GM18499 (cell line): Measurements from ENCODE around the gene CNKSR3.

Experiments used
- ATAC-seq: cut with Tn5 transposase; IDR thresholded peaks from one replicate; pipeline ENCODE4 v1.9.1; 2021; ENCODE audit warnings: moderate number of reproducible peaks; ENCODE audit not compliant: insufficient read depth, unreplicated experiment

CNKSR3 gene

GRCh38 chr6:154459513-154459912, 51.0 kb downstream of the CNKSR3 start:
- no peak for ATAC-seq

DNA sequence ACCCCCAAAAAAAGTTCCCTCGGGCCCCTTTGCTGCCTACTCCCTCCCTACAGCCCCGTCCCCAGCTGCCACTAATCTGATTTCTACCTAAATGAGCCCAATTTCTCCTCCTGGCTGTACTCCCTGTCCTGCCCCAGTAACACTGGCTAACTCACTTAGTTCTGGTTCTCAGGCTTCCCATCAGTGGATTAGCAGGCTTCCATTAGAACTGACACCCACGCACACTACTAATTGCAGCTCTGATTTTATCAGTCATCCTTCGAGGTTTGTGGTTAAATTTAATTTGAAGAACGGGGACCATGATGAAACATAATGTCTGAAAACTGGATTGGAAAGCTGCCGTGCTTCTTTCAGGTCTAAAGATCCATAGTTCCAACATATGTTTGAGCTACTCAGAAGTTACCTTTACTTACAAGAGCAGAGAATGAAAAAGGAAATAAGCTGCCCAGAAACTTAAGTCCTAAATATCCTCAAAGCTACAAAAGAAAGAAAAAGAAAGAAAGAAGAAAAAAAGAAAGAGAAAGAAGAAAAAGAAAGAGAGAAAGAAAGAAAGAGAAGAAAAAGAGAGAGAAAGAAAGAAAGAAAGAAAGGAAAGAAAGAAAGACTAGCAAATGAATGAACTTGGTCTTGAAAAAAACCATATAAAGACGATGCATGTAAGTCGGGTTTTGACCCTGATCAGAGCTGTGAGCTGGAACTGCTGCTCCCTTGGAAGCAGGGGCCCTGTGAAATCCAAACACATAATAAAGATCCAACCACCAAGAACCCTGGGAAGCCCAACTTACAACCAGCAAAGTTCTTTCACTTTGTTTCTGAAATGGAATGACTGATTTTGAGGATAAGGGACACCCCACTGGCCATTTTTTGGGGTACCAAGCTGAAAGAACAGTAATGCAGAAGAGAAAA, 51.7 kb downstream of the CNKSR3 start:
- ATAC-seq: no peak

- ATAC-seq: no peak
These were observed 52.6 kb downstream of the CNKSR3 start for GRCh38 chr6:154457881-154458284.

DNA sequence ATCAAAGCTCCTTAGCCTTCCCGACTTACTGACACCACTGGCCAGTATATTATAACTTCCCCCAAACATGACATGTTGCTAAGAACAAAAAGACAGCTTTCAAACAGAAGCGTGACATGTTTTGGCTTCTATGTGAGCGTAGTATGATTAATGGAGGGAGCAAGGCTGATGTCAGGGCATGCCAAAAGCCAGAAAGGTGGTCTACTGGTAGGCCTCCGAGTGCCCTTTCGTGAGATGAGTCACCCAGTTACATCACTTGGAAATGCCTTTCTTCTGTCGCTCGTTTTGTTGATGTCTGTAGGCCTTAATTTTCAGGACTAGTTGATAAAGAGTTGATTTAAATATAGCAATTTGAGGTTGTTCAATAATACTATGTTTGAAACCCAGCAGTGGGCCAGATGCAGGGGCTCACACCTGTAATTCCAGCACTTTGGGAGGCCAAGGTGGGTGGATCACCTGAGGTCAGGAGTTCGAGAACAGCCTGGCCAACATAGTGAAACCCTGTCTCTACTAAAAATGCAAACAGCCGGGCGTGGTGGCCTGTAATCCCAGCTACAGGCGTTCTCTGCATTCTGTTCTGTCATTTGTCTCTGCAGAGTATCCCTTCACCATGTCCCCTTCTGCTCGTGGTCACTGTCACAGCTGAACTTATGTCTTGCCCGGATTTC, 53.3 kb downstream of the CNKSR3 start:
- ATAC-seq: no peak

GRCh38 chr6:154453329-154453728, 57.2 kb downstream of the CNKSR3 start:
- no peak for ATAC-seq

GRCh38 chr6:154450498-154450897, 60.0 kb downstream of the CNKSR3 start:
- no peak for ATAC-seq

DNA sequence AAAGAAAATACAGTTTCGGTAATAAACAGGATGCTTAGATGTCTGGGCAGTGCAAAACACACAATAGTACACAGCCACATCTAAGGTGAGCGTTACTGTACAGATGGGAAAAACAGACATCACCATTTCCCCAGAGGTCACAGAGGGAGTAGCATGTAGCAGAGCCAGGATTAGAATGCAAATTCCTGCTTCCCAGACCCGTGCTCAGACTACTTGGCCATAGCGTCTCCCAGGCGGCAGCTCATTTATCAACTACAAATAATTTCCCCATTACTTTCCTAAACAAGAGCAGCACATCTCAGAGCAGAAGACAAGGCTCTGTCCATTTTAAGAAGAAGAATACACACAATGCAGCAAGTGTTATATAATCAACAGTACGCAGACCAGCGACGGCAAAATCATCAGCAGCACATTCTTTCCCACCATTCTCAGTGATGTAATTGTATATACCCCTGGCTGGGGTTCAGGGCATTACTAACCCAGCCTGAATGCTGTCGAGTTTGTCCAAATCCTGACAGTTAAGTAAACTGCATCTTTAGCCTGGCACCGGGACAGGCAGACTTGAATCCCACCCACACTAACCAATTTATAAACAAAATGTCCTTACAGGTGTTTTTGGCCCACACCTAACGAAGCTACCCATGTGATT, 61.9 kb downstream of the CNKSR3 start:
- ATAC-seq: no peak

- ATAC-seq: no peak
These were observed 62.5 kb downstream of the CNKSR3 start for GRCh38 chr6:154447954-154448353.

DNA sequence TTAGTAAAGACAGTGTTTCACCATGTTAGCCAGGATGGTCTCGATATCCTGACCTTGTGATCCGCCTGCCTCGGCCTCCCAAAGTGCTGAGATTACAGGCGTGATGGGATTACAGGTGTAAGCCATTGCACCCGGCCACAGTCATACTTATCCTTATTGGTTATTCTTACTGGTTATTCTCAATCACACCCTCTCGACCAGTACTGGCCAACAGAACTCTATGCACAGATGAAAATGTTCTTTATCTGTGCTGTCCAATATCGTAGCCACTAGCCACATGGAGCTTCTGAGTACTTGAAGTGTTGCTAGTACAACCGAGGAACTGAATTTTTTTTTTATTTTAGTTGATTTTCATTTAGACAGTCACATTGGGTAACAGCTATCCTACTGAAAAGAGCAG, 63.5 kb downstream of the CNKSR3 start:
- no peak for ATAC-seq

GRCh38 chr6:154445417-154445816, 65.1 kb downstream of the CNKSR3 start:
- ATAC-seq: no peak

DNA sequence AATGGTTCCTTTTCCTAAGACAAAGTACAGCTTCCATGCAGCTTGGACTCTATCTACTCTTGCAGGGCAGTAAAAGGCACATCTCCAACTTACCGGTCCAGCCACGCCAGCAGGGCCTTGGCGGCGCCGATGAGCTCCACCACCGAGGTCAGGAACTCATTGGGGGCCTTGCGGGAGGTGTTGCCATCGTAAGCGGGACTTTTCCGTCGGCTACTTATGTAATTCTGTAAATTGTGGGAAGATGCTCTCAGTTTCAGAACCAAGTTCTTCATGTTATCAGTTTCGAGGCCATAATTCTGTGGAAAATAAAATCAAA, 68.5 kb downstream of the CNKSR3 start:
- no peak for ATAC-seq

DNA sequence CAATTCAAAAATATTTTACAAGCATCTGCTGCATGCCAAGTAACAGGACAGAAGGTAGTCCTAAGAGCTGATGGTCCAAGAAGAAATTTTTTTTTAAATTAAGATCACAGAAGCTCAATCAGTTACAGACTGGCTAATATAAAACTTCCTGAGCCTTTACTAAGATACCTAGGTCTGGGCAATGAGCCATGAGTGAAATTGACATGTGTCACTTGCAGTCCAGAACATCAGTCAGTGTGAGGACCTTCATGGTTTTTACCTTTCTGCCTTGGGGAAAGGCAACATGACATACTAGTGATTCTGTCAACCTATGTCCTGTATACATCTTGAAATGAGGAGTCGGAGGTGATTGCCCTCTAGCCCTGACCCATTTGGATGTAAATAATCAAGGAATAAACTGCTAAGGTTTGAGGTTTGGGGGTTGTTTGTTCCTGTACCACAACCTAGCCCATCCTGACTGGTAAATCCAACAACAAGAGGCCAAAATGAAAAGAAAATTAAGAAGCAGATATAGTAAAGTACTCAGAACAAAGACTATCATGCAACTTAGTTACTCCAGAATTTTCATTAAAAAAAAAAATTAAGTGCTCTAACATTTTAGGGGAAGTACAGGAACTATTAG, 70.0 kb downstream of the CNKSR3 start:
- ATAC-seq: no peak

GRCh38 chr6:154440022-154440421, 70.5 kb downstream of the CNKSR3 start:
- no peak for ATAC-seq

DNA sequence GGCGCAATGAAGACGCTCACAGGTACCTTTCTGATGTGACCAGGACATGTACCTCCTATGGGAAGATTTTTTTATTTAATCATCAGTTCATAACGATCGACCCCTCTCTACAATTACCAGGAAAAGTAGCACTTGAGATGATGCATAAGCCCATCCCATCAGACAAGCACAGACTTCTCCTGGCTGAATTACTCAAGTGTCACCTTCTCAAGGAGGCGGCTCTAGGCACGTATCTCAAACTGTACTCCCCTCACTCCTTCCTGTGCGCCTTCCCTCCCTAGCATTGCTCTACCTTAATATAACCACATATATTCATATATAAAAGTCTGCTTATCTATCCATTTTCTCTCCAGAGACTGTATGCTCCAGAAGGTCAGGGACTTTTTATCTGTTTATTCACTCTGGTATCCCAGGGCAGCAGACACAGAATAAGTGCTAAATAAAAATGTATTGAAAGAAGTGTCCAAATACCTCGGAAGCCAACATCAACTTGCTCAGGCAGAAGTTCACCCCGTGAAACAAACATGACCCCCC, 71.5 kb downstream of the CNKSR3 start:
- ATAC-seq: no peak

DNA sequence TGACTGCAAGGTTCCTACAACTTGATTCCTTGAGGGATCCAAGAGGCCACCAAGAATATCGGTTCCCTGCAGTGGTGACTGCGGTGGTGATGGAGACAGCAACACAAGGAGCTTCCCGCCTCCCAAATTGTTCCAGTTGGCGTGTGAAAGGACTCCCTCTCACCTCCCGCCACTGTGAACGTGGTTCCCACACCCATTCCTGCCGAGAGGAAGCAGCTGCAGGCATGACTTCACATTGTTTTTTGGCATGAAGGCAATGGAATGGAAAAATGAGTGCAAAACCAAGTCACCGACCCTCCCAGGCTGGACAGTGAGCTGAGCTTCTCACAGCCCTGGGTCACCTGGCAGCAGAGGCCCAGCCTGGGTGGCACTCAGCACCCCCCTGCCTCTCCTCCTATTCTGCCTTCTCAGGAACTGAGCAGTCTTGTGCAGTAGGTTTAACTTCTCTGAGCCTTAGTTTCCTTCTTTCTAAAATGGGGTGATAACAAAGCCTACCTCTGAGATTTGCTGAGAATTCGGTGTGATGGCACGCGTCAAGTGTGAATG, 75.0 kb downstream of the CNKSR3 start:
- ATAC-seq: no peak

DNA sequence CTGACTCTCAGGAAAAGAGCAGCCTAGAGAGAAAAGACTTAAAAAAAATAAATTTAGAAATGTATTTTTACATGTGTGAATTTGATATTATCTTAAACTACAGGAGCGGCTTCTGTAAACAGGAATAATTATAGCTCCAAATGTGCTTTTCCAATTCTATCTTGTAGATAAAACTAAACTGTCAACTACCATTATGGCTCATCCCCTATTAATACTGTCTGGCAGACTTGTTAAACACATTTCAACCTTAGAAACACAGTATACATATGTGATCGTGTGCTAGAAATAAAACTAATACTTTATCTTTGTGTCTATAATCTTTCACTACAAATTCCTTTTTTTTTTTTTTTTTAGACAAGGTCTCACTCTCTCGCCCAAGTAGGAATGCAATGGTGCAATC, 75.8 kb downstream of the CNKSR3 start:
- ATAC-seq: no peak

DNA sequence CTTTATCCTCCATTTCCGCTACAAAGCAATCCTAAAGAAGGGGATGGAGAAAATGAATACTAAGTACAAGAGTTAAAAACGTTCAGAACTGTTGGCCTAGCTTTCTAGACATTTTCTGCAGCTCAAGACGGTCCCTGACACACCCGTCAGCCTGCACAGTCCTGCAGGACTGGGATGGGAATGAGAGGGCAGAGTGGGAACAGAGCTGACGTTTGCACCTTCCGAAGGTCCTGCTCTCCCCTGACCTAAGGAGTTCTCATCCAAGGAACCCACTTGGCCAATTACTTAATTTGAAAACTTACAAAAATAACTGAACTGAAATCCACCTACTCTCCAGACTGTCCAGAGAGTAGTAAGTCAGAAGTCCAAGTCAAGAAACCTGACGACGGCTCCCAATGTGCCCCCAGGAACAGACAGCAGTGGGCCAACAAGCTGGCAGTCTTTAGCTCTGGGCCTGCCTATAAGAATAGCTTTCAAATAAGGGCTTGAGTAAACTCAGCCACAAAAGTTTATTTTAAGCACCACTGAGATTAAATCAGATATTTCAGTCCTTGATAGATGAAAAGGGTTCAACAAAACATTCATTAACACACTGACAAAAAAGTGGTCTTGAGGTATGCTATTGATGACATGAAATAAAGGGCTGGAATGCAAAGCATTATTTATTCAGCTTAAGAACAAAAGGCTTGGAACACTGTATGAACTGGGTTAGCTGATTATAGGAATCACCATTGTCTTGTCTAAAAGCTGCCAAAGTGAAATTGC, 76.8 kb downstream of the CNKSR3 start:
- no peak for ATAC-seq

DNA sequence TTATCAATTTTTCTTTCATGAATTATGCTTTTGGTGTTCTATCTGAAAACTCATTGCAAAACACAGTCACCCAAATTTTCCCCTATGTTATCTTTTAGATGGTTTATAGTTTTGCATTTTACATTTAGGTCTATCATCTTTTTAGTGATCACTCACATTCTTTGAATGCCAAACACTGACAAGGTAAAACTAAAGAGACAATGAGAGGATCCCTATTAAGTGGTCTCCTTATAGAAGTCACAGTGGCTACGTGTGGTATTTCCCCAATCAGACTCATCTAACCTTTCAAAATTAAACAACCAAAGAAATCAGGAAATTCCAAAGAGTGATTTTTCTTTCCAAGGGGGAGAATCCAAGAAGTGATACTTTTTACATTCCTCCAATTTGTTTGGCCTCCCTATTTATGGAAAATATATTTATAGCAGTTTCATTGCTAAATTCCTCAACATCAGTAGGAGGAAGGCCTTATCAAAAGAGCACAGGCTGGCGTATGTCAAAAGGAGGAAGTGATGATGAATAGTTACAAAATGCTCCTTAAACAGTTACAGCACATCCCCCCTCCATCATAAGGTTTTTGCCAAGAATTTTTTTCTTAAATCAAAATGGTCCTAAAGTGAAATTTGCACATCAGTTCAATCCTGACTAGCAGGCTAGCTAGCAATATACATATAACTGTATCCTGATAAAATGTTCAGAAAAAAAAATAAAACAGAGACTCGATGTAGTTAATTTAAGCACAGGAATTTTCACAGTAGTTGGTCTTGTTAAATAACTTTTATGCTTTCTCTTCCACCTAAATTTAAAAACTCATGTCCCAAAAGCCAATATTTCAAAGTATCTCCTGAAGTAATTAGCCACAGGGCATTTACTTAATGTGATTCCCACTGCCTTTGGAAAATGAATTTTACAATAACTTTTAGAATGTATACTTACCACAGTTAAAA, 77.7 kb downstream of the CNKSR3 start:
- ATAC-seq: no peak

DNA sequence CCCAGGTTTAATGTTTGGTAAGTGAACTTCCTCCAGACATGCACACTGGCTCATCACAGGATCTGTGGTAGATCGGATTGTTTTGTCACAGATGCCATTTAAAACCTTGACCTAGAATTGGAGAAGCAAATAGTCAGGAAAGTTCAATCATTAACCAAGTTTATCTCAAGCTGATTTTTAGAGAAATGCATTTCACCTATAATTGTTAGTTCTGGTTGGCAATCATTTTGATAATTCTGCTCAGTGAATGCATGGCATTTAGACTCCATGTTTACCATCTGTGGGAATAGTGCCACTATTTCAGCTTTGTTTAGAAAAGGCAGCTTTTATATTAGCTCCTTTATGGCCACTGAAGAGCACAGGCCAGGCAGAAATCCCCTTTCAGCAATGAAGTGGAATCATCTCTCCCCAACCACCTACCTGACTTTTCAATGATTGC, 80.0 kb downstream of the CNKSR3 start:
- ATAC-seq: no peak
